Epithelial cell of esophagus (primary cell): ENCODE results near the gene TANC1.
"Not testable (repeated sequence)": the region's sequence is repeated elsewhere in the genome, so short reads cannot be mapped to it uniquely, and the experiment has no call there.

ENCODE experiments used
- DNase-seq: peaks from one replicate; pipeline ENCODE4 v3.0.0; 2010; ENCODE audit warnings: low read depth
- H3K4me3 ChIP-seq: 2 replicates; pipeline ENCODE4 v1.5.1; 2011; ENCODE audit warnings: mild to moderate bottlenecking, low read length, control low read depth
- TF ChIP-seq, protein P1 (sequence below): IDR thresholded peaks from 2 replicates; pipeline ENCODE4 v1.5.1; 2011; ENCODE audit warnings: low read depth, mild to moderate bottlenecking, low read length, control low read depth, inconsistent platforms; ENCODE audit not compliant: insufficient read depth; ENCODE audit errors: missing control alignments

TANC1 gene

DNA sequence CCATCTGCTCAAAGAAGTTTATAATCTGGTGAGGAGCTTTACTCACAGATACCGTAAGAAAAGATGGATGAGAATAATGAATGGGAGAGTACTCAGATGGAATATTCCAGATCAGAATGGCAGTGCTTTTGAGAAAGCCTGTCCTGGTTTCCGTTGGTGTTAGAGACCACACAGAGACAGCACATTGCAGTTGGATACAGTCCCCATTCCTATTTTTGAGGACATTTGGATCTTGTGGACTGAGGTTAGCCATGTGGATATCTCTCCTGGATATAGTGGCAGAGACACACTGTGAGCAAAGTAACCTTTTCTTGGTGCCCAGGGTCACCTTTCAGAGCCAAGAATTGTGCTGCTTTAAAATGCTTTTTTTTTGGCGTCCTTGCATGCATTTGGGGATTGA is 63.7 kb downstream of the TANC1 start:
- no peak for DNase-seq
- TF ChIP-seq, protein P1, sequence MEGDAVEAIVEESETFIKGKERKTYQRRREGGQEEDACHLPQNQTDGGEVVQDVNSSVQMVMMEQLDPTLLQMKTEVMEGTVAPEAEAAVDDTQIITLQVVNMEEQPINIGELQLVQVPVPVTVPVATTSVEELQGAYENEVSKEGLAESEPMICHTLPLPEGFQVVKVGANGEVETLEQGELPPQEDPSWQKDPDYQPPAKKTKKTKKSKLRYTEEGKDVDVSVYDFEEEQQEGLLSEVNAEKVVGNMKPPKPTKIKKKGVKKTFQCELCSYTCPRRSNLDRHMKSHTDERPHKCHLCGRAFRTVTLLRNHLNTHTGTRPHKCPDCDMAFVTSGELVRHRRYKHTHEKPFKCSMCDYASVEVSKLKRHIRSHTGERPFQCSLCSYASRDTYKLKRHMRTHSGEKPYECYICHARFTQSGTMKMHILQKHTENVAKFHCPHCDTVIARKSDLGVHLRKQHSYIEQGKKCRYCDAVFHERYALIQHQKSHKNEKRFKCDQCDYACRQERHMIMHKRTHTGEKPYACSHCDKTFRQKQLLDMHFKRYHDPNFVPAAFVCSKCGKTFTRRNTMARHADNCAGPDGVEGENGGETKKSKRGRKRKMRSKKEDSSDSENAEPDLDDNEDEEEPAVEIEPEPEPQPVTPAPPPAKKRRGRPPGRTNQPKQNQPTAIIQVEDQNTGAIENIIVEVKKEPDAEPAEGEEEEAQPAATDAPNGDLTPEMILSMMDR = no peak
- no peak overlapping the region for H3K4me3 ChIP-seq

DNA sequence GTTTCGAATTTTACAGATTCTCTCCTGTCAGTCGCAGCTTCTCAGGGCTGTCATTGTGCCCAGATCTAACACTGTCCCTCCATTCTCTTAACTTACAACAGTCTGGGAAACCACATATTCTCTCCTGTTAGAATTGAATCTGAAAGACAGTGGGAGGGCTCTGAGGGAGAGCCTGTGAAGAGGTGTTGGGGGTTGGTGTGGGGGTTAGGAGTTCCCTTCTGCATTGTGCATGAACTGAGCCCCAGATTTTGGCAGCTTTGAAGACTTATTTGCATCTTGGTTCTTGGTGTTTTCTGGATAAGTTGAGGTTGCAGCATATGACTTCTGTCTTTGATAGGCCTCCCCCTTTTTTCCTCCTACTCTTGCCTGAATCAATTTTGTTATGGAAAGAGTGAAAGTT is 64.1 kb downstream of the TANC1 start:
- H3K4me3 ChIP-seq = no peak overlapping the region
- no peak for DNase-seq
- TF ChIP-seq, protein P1 = no peak

DNA sequence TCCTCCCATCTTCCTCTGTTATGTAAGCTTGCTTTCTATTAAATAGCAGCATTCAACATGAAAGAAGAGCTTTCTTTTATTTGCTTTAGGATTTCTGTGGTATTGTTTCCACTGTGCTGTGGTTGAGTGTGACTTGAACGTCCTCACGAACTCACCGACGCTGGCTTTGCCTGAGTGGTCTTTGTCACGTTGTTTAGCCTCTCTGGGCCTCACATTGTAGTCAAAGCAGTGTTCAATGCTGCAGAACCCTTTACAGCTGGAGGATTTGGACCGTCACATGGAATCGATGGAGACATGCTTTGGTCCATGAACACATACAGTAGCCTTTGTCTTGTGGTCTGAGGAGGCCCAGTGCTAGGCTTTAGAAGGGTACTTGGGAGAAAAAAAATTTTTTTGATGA is 66.3 kb downstream of the TANC1 start:
- H3K4me3 ChIP-seq = no peak overlapping the region
- DNase-seq = no peak
- TF ChIP-seq, protein P1 = no peak

DNA sequence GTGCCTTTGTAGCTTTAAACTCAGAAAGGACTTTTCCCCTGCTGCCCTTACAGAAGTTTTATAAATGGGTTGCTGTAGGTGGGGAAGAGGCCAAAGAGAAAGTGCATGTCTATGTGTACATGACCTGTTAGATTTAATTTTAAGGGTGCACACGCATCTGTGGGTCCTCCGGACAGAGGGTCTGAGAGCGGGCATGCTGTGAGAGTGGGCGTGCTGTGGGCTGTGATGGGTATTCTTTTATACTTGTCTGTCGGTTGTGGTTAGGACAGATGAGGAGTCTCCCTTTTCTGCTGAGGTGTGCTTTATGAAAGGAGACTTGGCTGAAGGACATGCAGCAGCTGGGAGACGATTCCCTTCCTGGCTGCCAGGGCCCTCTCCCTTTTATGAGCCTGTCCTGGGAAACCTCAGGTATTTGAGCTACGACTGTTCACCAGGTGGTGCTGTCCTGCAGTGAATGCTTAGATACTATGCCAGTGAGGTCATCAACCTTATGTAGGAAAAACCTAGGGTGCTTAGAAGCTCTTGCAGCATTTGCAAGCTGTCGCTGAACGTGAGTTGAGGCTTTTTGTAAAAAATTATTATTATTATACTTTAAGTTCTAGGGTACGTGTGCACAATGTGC is 67.5 kb downstream of the TANC1 start:
- TF ChIP-seq, protein P1 = peak; percentile 64
- no peak overlapping the region for H3K4me3 ChIP-seq
- DNase-seq = peak; percentile 90

DNA sequence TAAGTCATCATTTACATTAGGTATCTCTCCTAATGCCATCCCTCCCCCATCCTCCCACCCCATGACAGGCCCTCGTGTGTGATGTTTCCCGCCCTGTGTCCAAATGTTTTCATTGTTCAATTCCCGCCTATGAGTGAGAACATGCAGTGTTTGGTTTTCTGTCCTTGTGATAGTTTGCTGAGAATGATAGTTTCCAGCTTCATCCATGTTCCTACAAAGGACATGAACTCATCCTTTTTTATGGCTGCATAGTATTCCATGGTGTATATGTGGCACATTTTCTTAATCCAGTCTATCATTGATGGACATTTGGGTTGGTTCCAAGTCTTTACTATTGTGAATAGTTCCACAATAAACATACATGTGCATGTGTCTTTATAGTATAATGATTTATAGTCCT is 68.0 kb downstream of the TANC1 start:
- not testable (repeated sequence) for H3K4me3 ChIP-seq, DNase-seq

DNA sequence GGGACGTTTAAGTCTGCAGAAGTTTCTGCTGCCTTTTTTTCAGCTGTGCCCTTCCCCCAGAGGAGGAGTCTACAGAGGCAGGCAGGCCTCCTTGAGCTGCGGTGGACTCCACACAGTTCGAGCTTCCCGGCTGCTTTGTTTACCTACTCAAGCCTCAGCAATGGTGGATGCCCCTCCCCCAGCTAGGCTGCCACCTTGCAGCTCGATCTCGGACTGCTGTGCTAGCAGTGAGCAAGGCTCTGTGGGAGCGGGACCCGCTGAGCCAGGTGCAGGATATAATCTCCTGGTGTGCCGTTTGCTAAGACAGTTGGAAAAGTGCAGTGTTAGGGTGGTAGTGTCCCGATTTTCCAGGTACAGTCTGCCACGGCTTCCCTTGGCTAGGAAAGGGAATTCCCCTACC is 72.9 kb downstream of the TANC1 start:
- not testable (repeated sequence) for H3K4me3 ChIP-seq, DNase-seq

DNA sequence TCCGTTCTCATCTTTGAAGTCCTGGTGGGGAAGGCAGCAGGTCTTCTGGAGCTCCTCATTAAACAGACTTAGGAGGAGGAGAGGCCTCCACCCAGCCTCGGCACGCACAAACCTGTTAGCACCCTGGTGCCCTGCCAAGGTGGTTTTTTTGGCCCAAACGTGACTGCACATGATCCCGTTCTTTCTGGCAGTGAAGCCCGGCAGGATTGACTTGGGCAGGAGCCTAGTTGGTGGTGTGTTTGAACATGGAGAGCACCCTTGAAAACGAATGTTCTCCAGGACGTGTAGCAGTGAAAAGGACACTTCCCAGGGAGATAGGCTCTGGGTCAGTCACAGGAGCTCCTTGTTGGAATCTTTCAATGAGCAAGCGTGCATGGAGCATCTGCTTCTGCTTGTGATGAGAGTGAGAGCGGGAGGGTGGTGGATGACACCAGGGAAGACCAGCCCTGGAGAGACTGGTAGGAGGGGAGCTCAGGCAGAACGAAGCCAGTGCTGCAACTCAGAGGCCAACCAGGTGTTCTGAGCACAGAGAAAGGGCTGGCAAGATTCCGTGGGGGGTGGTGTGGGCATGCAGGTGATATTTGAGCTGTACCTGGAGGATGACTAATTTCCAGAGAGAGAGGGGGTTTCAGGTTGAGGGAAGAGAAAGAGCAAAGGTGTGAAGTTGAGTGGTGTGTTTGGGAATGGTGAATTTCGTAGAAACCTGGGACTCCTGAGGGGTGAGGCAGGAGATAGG is 73.8 kb downstream of the TANC1 start:
- TF ChIP-seq, protein P1 = no peak
- H3K4me3 ChIP-seq = no peak overlapping the region
- peak; percentile 74 for DNase-seq

DNA sequence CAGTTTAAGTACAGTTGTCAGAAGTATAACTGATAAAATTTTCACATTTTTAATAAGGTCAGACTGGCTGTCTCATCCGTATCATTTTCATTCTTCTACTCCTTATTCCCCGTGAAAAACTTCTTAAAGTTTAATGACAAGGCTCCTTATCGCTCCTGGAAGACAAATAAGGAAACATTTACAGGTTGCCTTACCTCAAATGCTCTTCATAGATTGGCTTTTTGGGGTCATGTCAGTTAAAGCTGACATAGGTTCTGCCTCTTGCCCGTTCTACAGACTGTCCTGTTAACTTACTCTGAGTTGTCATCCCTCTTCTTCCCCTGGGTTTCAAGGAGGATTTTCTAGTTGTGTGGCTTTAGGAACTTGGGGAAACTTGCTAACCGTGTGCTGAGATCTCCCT is 75.3 kb downstream of the TANC1 start:
- DNase-seq = no peak
- TF ChIP-seq, protein P1 = no peak
- no peak overlapping the region for H3K4me3 ChIP-seq
